Hindlimb muscle (tissue), 1 donor: ENCODE data around the gene APOM. TPM values are rescaled to one million over a fixed set of nuclear protein-coding genes. Genes with fewer than 3 reads are reported as not detected.

Experiments
- DNase-seq: peaks from one replicate; pipeline ENCODE4 v3.0.0-alpha.2; 2013
- polyA plus RNA-seq: library from polyadenylated mRNA; unstranded; fragments of 120-200 nt; gene quantifications from one replicate; pipeline ENCODE4 v1.2.1, GENCODE V29; 2013; ENCODE audit not compliant: insufficient read length

APOM gene
- polyA plus RNA-seq, 1 donor: 3.3 TPM

DNA sequence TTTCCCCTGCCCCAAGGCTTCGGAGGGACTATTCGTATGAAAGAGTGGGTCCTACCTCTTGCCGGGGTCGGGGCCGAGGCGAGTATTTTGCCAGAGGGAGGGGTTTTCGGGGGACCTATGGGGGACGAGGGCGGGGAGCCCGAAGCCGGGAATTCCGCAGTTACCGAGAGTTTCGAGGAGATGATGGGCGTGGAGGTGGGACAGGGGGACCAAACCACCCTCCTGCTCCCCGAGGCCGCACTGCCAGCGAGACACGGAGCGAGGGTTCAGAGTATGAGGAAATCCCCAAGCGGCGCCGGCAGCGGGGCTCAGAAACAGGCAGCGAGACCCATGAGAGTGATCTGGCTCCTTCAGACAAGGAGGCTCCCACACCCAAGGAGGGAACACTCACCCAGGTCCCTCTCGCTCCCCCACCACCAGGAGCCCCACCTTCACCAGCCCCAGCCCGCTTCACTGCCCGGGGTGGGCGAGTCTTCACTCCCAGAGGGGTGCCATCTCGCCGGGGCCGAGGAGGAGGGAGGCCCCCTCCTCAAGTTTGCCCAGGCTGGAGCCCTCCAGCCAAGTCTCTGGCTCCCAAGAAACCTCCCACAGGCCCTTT is 23.9 kb upstream of the APOM start:
- no peak for DNase-seq

DNA sequence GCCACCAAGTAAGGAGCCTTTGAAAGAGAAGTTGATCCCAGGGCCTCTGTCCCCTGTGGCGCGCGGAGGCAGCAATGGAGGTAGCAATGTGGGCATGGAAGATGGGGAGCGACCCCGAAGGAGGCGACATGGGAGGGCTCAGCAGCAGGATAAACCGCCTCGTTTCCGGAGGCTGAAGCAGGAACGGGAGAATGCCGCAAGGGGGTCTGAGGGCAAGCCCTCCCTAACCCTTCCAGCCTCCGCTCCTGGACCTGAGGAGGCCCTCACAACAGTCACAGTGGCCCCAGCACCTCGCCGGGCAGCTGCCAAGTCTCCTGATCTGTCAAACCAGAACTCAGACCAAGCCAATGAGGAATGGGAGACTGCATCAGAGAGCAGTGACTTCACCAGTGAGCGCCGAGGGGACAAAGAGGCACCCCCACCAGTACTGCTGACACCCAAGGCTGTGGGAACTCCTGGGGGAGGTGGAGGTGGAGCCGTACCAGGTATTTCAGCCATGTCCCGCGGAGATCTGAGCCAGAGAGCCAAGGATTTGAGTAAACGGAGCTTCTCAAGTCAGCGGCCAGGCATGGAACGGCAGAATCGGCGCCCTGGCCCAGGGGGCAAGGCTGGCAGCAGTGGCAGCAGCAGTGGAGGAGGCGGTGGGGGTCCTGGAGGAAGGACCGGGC is 23.3 kb upstream of the APOM start:
- no peak for DNase-seq

DNA sequence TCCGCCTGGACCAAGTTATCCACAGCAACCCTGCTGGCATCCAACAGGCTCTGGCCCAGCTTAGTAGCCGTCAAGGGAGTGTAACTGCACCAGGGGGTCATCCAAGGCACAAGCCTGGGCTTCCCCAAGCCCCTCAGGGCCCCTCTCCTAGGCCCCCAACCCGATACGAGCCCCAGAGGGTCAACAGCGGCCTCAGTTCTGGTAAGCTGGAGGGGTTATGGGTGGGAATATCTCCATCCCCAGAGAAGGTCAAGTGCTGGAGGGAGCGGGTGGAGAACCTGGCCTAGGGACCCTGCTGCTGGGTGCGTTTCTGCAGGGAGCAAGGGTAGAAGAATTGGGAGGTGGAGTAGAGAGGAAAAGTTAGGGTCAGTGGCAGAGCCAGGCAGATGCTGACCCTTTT is 22.2 kb upstream of the APOM start:
- DNase-seq: no peak

DNA sequence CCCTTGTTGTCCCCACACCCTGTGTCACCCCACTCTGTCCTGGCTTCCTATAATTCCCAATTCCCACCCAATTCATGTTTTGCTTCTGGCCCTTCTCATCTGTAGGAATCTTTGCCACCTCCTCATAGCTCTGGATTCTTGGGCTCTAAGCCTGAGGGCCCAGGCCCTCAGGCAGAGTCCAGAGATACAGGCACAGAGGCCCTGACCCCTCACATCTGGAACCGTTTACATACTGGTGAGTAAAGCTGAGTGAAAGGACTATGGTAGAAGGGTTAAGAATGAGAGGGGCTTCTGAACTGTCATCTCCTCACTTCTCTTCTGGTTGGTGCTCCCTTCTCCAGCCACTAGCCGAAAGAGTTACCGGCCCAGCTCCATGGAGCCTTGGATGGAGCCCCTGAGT is 21.6 kb upstream of the APOM start:
- no peak for DNase-seq

DNA sequence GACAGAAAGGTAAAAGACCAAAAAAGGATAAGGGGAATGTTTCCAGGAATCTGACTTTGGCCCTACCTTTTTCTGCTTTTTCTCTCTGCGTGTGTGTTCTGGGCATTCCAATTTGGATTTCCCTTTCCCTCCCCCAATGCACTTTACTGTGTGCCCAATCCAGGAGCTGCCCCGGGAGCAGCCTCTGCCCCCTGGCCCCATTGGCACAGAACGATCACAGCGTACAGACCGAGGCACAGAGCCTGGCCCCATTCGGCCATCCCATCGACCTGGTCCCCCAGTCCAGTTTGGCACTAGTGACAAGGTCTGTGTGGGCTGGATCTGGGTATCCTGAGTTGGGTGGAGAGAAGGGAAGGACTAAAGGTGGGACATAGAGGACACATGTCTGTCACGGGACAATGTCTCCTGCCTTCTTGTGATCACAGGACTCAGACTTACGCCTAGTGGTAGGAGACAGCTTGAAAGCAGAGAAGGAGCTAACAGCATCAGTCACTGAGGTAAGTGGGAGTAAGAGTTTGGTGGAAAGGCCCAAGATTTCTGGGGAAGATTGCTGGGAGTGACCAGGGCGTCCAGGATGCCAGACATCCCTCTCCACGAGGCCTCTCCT is 20.6 kb upstream of the APOM start:
- DNase-seq: no peak

DNA sequence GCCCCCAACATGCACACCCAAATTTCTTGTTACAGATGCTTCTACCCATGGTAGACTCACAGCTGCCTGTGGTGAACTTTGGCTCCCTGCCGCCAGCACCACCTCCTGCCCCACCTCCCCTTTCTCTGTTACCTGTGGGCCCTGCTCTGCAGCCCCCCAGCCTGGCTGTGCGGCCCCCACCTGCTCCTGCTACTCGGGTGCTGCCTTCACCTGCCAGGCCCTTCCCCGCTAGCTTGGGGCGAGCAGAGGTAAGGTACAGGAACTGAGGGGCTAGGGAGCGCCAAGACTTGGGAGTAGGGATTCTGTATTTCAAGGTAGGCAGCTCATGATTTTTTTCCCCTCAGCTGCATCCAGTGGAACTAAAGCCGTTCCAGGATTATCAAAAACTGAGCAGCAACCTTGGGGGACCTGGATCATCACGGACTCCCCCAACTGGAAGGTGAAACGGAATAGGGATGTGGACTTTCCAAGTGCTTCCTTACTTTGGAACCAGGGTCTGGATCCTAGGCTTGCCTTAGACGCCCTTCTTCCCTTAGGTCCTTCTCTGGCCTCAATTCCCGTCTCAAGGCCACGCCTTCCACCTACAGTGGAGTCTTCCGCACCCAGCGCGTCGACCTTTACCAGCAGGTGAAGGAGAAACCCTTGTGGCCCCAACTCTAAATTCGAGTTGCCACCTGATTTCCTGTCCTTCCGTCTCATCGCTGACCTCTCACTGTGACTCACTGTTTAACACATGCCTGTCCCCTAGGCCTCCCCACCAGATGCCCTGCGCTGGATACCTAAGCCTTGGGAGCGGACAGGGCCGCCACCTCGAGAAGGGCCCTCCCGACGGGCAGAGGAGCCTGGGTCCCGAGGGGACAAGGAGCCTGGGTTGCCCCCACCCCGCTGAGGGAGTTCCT is 18.7 kb upstream of the APOM start:
- DNase-seq: no peak

DNA sequence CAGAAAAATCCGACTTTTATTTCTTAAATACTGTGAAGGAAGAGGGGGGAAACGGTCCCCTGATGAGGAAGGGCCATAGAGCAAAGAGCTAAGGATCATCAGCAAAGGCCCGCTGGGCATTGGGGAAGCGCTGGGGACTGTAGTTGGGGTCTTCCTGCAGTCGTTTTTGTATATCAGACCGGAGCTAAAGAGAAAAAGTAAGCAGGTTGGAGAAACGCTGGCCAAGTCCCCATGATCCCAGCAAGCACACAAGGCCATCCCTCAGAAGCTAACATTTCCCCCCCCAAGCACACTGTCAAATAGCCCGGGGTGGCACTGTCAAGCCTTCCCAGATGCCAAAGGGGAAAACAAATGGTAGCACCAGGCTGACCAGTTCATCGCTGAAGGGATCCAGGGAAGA is 16.7 kb upstream of the APOM start:
- no peak for DNase-seq

DNA sequence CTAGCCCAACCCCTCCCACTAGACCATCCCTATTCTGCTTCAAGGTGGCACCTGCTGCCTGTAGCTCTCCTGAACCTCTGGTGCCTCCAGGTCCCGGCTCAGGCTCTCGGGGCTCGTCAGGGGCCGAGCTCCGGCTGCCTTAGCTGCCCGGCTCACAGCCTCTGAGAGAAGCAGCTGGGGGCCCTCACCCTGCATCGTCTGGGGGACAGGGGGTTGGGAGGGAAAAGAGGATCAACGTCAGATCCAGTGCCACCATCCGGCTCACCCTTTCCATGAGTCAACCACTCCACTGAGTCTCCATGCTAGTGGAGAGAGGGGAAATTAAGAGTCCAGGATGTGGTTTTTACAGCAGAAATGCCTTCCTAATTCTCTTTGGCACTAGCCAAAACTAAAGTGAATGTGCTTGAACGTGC is 16.2 kb upstream of the APOM start:
- DNase-seq: no peak

DNA sequence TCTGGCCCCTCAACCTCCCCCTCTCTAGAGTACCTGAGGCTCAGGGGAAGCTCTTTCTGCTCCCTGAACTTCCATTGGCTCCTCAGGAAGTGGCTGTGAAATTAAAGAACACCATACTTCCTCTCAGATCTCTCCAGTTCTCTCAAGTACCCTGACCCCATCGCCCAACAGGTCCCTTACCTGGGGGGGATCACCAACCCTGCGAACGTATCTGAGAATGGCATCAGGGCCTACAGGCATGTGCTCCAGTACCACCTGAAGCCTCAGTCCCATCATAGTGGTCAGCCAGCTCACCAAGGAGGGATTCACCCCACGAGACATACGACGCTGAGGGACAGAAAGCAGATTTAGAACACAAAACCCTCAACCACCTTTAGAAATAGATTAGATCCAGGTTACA is 15.1 kb upstream of the APOM start:
- DNase-seq: no peak

DNA sequence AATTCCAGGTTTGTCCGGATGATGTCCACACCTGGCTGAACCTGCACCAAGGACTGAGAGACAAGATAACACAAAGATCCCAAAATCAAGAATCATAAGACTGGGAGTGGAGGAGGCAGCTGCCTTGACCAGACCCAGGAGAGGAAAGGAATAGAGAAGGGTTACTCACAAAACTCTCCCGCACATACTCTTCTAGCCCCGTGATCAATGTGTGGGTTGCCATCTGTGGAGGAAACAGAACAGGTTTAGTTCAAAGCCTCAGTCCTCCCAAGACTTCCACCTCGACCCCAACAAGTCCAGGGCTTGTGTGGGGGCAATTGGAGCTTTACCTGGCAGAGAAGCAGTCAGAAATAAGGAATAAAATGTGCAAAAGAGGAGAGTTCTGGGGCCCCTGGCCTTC is 14.3 kb upstream of the APOM start:
- DNase-seq: no peak

DNA sequence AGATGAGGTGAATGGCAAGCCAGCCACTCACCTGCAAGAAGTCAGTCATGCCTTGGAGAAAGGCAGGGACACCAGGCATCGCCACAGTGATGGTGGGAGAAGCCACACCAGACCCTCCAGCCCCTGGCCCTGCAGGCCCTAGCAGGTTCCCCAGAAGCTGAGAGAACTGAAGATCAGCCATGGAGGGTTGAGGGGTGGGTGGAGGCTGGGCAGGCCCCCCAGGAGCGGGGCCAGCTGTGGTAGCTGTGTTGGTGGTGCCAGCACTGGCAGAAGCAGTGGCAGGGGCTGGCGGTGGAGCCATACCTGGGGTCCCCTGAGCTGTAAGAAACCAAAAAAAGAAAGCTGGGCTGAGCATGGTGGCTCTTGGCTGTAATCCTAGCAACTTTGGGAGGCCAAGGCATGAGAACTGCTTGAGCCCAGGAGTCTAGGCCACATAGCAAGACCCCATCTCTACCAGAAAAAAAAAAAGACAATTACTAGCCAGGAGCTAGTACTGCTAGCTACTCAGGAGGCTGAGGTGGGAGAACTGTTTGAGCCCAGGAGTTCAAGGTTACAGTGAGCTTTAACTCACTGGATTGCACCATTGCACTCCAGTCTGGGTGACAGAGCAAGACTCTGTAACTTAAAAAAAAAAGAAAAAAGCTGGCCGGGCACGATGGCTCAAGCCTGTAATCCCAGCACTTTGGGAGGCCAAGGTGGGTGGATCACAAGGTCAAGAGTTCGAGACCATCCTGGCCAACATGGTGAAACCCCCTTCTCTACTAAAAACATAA is 12.7 kb upstream of the APOM start:
- DNase-seq: no peak

DNA sequence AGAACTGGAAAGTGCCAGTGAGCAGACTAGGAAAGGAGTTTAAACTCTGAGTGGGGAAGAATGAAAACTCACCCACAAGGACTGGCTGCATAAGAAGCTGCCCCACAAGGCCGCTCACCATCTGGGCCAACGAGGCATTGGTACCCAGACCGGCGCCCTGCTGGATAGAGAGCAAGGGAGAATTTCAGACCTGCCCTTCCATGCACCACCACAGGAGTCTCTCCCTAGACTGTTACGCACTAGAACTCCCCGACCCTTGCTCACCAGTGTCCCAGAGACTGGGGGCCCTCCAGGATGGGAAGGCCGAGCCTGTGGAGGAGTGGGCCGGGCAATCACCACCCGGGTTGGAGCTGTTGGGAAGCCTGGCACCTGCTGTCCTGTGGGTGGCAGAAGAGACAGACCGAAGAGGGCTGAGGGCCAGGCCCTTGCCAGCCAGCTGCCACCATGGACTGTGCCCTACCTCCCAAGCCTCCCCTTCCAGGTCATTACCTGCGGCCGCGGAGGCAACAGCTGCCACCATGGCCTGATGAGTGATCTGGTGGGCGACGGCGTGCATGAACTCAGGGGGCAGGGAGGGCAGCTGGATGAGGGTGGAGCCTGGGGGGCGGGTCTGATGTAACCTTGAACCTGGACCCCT is 11.8 kb upstream of the APOM start:
- no peak for DNase-seq

DNA sequence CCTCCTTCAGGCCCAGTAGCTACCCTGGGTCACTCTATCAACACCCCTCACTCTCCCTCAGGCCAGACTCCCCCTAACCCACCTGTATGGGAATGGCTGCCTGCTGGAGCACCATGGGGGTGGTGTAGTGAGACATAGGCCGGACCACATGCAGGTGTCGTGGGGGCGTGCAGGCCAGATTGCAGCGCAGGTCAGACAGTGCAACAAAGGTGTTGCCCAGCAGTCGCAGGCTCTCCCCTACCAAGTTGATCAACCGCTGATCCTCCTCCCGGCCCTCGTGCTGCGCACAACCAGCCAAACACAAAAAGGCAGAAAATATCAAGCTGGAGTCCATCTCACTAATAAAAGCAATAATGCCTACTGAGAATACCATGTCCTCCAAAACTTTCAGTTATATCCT is 10.4 kb upstream of the APOM start:
- DNase-seq: no peak

DNA sequence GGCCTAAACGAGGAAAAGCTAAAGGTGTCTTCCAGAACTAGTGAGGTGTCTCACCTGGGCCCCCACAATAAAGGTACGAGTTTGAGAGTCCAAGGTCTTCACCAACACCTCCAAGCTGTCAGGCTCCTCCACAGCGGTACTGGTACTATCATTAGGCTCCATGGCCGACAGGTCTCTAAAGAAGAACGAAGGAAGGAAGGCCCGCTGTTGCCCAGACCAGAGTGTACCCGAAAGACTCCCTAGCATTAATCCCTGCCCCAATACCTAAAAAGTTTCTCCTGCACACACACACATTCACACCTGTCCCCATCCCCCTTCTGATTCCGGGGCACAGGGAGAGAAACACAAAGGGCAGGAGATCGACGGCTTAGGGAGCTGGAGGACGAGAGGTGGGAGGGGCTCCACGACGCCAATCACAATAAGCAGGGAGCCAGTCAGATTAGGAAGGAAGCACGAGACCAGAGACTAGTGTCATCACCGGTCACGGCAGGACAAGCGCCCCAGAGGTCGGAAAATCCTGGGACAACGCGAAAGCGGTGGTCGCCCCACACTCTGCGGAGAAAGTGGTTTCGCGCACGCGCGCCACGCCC is 4.0 kb upstream of the APOM start:
- DNase-seq: peak; percentile 83

DNA sequence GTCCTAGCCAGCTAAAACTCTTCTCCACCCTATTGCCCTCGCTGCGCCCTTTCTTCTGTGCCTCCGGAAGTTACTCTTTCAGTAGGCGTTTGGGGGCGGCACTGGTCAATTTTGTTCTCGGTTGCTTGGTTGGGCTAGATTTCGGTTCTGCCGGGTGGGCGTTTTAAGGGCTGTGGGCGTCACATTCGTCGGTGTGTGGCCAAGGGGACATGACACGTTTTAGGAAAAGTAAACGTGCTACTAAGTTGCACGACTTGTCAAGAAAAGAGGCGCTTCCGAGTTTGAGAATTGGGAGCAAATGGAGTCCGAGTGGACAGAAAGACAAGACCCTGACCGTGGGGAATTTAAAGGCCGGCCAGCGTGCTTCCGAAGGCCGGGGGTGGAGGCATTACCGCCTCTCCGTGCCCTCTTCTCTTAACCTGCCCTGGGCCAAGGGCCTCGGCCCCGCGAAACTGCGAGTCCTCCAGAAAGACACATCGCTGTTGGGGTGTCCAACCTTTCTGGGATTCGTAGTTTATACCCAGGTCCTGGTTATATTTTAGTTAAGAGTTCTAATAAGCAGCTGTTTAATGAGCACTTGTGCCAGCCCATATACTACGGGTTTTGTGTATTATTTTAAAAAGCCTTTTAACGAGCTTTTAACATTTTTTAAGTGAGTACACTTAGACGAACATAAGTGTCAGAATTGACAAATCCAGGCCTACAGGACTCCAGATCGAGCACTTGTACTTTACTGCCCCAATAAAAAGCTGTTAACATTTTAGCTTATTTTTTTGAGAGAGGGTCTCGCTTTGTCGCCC is 2.6 kb upstream of the APOM start:
- DNase-seq: no peak

DNA sequence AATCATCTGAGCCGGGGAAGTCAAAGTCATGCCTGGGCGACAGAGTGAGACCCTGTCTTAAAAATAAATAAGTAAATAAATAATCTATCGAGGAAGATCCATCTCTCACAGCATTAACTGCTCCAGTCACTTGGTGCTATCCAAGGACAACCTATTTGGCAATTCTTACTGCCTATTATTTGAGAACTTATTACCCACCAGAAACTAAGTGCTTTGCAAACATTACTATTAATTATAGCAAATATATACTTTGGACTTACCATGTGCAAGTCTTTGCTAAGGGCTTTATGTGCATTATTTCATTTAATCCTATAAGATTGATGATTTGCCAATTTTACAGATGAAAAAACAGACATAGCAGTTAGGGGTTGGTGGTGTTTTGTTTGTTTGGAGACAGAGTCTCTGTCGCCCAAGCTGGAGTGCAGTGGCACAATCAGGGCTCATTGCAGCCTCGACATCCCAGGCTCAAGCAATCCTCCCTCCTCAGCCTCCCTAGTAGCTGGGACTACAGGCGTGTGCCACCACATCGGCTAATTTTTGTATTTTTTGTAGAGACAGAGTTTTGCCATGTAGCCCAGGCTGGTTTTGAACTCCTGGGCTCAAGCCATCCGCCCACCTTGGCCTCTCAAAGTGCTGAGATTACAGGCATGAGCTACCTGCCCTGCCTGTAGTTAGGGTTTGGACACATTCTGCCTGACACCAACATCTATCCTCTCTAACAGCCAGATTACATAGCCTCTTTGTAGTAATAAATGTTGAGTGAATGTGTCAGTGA is 933 bp upstream of the APOM start:
- DNase-seq: no peak

DNA sequence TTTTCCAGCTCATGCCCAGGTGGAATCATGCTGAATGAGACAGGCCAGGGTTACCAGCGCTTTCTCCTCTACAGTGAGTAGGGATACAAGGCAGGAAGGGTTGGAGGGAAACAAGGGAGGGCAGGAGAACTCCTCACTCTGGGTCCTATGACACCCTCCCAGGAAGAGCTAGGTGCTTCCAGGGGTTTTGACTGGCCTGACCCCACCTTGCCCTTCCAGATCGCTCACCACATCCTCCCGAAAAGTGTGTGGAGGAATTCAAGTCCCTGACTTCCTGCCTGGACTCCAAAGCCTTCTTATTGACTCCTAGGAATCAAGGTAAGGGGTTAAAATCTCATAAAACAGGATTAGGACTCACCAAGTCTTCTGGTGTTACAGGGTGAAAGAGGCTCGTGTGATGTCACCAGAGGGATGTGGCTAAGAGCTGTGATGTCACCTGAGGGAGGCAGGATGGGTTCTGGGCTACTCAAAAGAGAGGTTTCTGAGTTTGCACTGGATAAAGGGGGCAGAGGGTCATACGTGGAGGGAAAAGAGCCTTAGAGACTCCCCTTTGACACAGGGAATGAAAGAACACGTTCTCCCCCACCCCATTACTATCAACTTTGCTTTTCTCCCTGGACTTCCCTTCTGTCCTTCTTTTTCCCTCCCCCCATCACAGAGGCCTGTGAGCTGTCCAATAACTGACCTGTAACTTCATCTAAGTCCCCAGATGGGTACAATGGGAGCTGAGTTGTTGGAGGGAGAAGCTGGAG is 1.9 kb downstream of the APOM start:
- DNase-seq: no peak

DNA sequence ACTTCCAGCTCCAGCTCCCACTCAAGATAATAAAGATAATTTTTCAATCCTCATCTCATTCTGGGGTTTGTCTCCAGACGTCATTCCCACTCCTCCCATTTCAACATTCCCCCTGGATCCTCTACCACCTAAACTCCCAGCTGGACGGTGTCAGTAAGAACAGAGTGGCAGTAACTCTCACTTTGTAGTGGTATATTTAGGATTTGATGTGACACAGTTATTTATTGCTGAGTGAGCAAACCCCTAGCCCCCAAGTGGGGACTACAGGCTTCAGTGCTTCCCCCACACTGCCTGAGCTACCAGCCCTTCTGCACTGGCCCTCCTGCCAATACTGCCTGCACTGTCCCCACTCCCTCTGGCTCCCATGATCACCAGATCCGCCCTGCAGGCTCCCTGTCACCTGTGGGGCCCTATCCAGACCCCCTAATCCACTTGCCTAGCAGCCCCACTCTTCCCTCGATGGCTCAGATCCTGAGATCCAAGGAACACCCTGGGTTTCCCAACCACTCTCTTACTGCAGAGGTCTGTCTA is 2.5 kb downstream of the APOM start:
- DNase-seq: no peak
